Measurements from ENCODE around the gene SLC22A16.

GRCh38 chr6:110425816-110426215 lies 50.6 kb downstream of the SLC22A16 start:
- TF ChIP-seq, protein P1, sequence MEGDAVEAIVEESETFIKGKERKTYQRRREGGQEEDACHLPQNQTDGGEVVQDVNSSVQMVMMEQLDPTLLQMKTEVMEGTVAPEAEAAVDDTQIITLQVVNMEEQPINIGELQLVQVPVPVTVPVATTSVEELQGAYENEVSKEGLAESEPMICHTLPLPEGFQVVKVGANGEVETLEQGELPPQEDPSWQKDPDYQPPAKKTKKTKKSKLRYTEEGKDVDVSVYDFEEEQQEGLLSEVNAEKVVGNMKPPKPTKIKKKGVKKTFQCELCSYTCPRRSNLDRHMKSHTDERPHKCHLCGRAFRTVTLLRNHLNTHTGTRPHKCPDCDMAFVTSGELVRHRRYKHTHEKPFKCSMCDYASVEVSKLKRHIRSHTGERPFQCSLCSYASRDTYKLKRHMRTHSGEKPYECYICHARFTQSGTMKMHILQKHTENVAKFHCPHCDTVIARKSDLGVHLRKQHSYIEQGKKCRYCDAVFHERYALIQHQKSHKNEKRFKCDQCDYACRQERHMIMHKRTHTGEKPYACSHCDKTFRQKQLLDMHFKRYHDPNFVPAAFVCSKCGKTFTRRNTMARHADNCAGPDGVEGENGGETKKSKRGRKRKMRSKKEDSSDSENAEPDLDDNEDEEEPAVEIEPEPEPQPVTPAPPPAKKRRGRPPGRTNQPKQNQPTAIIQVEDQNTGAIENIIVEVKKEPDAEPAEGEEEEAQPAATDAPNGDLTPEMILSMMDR (conservative IDR thresholded peaks at IDR 0.05), result no peak
- no peak for TF ChIP-seq EZH2 (IDR thresholded peaks at IDR 0.05; ENCODE audit: low read depth)

All from PC-9 (cell line).